ENCODE results near the gene RNF19B. TPM values are rescaled to one million over a fixed set of nuclear protein-coding genes. Genes with fewer than 3 reads are reported as not detected.

The RNF19B gene
- total RNA-seq, 3 donors from 2014 or later (not counting 1 experiment from before 2014, with no cell fraction given) = 44.2 to 110 (median 54.3) TPM

DNA sequence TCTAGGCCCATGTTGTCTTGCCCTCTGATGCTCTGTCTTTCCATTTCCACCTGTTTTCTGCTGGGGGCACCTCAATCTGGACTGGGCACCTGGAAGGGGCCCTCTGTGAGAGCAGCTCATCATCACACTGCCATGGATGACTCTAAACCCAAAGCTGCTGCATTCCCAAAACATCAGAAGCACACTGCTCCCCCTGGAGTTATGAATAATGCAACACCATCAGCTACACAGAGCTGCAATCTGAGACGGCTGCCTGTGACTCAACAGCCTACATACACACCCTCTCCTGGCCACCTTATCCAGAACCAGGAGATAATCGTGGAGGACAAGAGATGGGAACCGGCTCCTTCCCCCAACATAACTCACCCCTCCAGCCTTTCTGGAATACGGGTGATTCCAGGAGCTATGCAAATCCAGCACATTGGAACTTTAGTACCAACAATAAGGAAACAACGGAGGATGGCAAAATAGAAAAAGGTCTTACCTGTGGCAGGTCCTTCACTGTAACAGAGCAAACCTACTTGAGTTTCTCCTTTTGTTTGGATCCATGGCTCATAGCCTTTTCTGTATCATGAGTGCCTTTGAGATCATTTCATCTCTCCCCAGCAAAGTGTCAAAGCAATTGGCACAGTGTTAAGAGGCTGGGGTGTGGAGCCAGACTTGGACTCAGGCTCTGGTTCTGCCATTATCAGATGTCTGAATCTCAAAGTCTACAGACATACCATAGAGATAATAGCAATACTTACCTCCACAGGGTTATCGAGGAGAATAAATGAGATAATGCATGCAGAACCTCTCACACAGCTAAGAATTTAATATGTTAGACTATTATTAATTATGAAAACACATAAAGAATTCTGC, 42.8 kb upstream of the RNF19B start:
- peaks cover 23% of the 10 kb centered on the region for H3K36me3 Mint-ChIP-seq
- H3K27ac ChIP-seq (ENCODE audit: low read length) = no peak overlapping the region
- H3K9me3 Mint-ChIP-seq = no peaks in the 10 kb centered on the region
- H3K4me1 ChIP-seq (ENCODE audit: control insufficient read depth, insufficient read depth, low read length) = no peaks in the 10 kb centered on the region
- peaks cover 0 to 6% of the 10 kb centered on the region in 2 donors for H3K4me1 Mint-ChIP-seq
- no peak overlapping the region for H3K27ac Mint-ChIP-seq
- ATAC-seq (no peak), DNase-seq (peak in 1 of 2 donors; percentile 52)
- intact Hi-C loops (cut with micrococcal nuclease) = no loop called here
- TF ChIP-seq, protein P1, sequence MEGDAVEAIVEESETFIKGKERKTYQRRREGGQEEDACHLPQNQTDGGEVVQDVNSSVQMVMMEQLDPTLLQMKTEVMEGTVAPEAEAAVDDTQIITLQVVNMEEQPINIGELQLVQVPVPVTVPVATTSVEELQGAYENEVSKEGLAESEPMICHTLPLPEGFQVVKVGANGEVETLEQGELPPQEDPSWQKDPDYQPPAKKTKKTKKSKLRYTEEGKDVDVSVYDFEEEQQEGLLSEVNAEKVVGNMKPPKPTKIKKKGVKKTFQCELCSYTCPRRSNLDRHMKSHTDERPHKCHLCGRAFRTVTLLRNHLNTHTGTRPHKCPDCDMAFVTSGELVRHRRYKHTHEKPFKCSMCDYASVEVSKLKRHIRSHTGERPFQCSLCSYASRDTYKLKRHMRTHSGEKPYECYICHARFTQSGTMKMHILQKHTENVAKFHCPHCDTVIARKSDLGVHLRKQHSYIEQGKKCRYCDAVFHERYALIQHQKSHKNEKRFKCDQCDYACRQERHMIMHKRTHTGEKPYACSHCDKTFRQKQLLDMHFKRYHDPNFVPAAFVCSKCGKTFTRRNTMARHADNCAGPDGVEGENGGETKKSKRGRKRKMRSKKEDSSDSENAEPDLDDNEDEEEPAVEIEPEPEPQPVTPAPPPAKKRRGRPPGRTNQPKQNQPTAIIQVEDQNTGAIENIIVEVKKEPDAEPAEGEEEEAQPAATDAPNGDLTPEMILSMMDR (IDR thresholded peaks at IDR 0.05) = no peak
- 87% methylated on average over 5 of the region's 6 CpGs for WGBS (ENCODE audit: insufficient coverage)
- no peak overlapping the region for H3K4me3 ChIP-seq (ENCODE audit: low read length)
- no peak overlapping the region for H3K4me3 Mint-ChIP-seq
- H3K27me3 ChIP-seq (ENCODE audit: control insufficient read depth, insufficient read depth, low read length) = no peaks in the 10 kb centered on the region
- H3K27me3 Mint-ChIP-seq (ENCODE audit: low read depth in 2 of 2) = no peaks in the 10 kb centered on the region
- H3K9me3 ChIP-seq (ENCODE audit: control insufficient read depth, insufficient read depth, low read length) = no peaks in the 10 kb centered on the region
- H3K36me3 ChIP-seq (ENCODE audit: control insufficient read depth, insufficient read depth, low read length) = peaks cover 44% of the 10 kb centered on the region

DNA sequence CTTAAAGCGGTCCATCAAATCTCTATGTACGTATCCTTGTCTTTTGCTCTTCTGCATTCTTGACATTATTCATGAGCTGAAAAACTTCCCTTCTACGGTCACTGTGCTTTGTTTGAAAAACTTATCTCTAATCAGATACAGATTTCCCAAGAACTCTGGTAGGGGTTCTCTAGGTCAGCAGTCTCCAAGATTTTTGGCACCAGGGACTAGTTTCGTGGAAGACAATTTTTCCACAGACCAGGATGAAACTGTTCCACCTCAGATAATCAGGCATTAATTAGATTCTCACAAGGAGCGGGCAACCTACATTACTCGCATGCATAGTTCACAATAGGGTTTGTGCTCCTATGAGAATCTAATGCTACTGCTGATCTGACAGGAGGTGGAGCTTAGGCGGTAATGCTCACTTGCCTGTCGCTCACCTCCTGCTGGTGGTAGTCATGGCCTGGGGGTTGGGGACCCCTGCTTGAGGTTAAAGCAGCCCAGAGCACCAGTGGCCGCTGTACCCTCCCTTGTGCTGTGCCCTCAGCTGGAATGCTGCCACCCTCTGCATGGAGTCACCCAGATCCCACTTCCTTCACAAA, 41.3 kb upstream of the RNF19B start:
- intact Hi-C loops (cut with micrococcal nuclease) = no loop called here
- H3K27ac ChIP-seq (ENCODE audit: low read length) = no peak overlapping the region

DNA sequence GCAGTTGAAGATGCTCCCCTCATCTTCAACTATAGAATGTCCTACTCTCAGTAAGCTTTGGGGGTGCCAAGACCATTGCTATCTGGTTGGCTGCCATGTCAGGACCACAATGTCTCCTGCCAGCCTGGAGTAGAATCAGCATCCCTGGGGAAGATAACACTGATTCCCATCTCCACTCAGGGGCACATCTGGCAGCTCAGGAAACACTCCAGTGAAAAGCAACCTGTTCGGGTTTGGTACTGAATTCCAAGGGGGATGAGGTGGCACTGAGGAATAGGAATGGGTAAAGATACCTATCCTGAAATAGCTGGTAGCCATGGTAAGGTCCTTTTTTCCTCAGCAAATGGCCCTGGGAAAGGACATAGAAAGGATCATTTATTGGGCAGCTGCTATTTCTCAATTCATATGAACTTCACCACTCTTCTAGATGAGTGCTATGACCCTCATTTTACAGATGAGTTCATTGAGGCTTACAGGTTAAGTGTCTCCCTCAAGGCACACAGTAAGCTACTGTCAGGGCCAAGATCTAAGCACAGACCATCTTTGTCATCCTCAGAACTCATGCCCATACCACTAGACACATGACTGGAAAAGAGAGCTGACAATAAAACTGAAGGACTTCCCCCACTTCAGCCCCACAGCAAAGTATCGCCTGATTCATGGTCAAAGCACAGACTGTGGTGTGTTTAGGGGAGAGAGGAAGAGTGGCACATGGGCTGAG, 40.7 kb upstream of the RNF19B start:
- Histone ChIP-seq H3K4me3 (ENCODE audit: low read length) (no peak overlapping the region), H3K27ac (ENCODE audit: low read length) (no peak overlapping the region), H3K27me3 (ENCODE audit: control insufficient read depth, insufficient read depth, low read length) (no peaks in the 10 kb centered on the region), H3K36me3 (ENCODE audit: control insufficient read depth, insufficient read depth, low read length) (peaks cover 25% of the 10 kb centered on the region), H3K4me1 (ENCODE audit: control insufficient read depth, insufficient read depth, low read length) (no peaks in the 10 kb centered on the region), H3K9me3 (ENCODE audit: control insufficient read depth, insufficient read depth, low read length) (no peaks in the 10 kb centered on the region)
- no peak for DNase-seq
- peaks cover 0 to 18% of the 10 kb centered on the region in 2 donors for H3K4me1 Mint-ChIP-seq
- TF ChIP-seq, protein P1 (IDR thresholded peaks at IDR 0.05) = no peak
- H3K4me3 Mint-ChIP-seq = no peak overlapping the region
- intact Hi-C loops (cut with micrococcal nuclease) = no loop called here
- ATAC-seq = no peak
- H3K27ac Mint-ChIP-seq = no peak overlapping the region
- no peaks in the 10 kb centered on the region for H3K27me3 Mint-ChIP-seq (ENCODE audit: low read depth in 2 of 2)
- 92% methylated on average over 1 of the region's 2 CpGs for WGBS (ENCODE audit: insufficient coverage)
- peaks cover 1% of the 10 kb centered on the region for H3K36me3 Mint-ChIP-seq
- no peaks in the 10 kb centered on the region for H3K9me3 Mint-ChIP-seq

More for the DNA sequence above, 41.3 kb upstream of the RNF19B start:
- Histone ChIP-seq H3K27me3 (ENCODE audit: control insufficient read depth, insufficient read depth, low read length) (no peaks in the 10 kb centered on the region), H3K4me3 (ENCODE audit: low read length) (no peak overlapping the region), H3K4me1 (ENCODE audit: control insufficient read depth, insufficient read depth, low read length) (no peaks in the 10 kb centered on the region), H3K9me3 (ENCODE audit: control insufficient read depth, insufficient read depth, low read length) (no peaks in the 10 kb centered on the region), H3K36me3 (ENCODE audit: control insufficient read depth, insufficient read depth, low read length) (peaks cover 30% of the 10 kb centered on the region)
- ATAC-seq = no peak
- Mint-ChIP-seq H3K36me3 (peaks cover 8% of the 10 kb centered on the region), H3K27ac (no peak overlapping the region), H3K4me1 (peaks cover 0 to 11% of the 10 kb centered on the region in 2 donors), H3K9me3 (no peaks in the 10 kb centered on the region), H3K4me3 (no peak overlapping the region), H3K27me3 (ENCODE audit: low read depth in 2 of 2) (no peaks in the 10 kb centered on the region)
- 97% methylated on average over 9 of the region's 9 CpGs for WGBS (ENCODE audit: insufficient coverage)
- TF ChIP-seq, protein P1 (IDR thresholded peaks at IDR 0.05) = no peak
- no peak for DNase-seq

Data from natural killer cell (primary cell).